OCI-LY7 (cell line): ENCODE results near the gene KDM6A.

ENCODE experiments used
- EZH2phosphoT487 ChIP-seq: fragments of 200-600 bp; sonication (generic); IDR thresholded peaks from 2 replicates; pipeline ENCODE4 v1.6.1; 2018; ENCODE audit warnings: low read depth, borderline replicate concordance, mild to moderate bottlenecking, mixed run types, antibody characterized with exemption, low read length, moderate library complexity, mixed read lengths
- TF ChIP-seq, protein P1 (sequence below): fragments of 200-600 bp; sonication (generic); conservative IDR thresholded peaks from 2 replicates; pipeline ENCODE4 v1.5.1; 2014; ENCODE audit warnings: mild to moderate bottlenecking, antibody characterized with exemption, low read length, moderate library complexity, mixed read lengths

DNA sequence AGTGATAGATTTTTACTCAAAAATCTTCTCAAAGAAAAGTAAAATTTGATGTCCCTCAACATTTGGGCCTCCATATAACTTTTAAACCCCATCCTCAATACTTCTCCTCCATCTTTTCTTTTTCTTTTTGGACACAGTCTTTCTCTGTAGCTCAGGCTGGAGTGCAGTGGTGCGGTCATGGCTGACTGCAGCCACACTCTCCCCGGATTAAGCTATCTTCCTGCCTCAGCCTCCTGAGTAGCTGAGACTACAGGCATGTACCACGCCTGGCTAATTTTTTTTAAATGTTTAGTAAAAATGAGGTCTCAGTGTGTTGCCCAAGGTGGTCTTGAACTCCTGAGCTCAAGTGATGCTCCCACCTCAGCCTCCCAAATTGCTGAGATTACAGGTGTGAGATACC is 33.1 kb downstream of the KDM6A start:
- TF ChIP-seq, protein P1, sequence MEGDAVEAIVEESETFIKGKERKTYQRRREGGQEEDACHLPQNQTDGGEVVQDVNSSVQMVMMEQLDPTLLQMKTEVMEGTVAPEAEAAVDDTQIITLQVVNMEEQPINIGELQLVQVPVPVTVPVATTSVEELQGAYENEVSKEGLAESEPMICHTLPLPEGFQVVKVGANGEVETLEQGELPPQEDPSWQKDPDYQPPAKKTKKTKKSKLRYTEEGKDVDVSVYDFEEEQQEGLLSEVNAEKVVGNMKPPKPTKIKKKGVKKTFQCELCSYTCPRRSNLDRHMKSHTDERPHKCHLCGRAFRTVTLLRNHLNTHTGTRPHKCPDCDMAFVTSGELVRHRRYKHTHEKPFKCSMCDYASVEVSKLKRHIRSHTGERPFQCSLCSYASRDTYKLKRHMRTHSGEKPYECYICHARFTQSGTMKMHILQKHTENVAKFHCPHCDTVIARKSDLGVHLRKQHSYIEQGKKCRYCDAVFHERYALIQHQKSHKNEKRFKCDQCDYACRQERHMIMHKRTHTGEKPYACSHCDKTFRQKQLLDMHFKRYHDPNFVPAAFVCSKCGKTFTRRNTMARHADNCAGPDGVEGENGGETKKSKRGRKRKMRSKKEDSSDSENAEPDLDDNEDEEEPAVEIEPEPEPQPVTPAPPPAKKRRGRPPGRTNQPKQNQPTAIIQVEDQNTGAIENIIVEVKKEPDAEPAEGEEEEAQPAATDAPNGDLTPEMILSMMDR = no peak
- no peak for TF ChIP-seq EZH2phosphoT487
